PC-3 (cell line): ENCODE measurements around the gene ST3GAL2. TPM values are rescaled to one million over a fixed set of nuclear protein-coding genes. Genes with fewer than 3 reads are reported as not detected.
A peak's percentile ranks its signal among the peaks of the same experiment; 100 is the strongest.

Experiments
- ATAC-seq: fragments of 200-7000 bp; cut with Tn5 transposase; 2 replicates; pipeline ENCODE4 v1.9.1; 2020; ENCODE audit warnings: mild to moderate bottlenecking, moderate library complexity
- BruUV-seq: library from RNA; stranded (reverse); fragments of 400-500 nt; replicated peaks from 2 replicates; lab custom pipeline; 2021; lab: Mats Ljungman, UMichigan
- CTCF ChIA-PET: fragments of 300-600 bp; sonication (Branson Sonifier 250); formaldehyde crosslinking; loops from one replicate; lab custom pipeline; 2022; ENCODE audit warnings: antibody characterized with exemption; lab: Charles Lee
- POLR2A ChIA-PET: fragments of 300-600 bp; sonication (Branson Sonifier 250); formaldehyde crosslinking; loops from one replicate; lab custom pipeline; 2022; ENCODE audit warnings: antibody characterized with exemption; ENCODE audit not compliant: unreplicated experiment; lab: Charles Lee
- DNase-seq: peaks from one replicate; pipeline ENCODE4 v3.0.0-alpha.2; 2015
- H2AFZ ChIP-seq: fragments of 300-600 bp; sonication (generic); 2 replicates; pipeline ENCODE4 v1.6.0; 2016; ENCODE audit warnings: antibody characterized with exemption, low read length
- H3F3A ChIP-seq: fragments of 300-600 bp; sonication (generic); one replicate; pipeline ENCODE4 v1.6.0; 2017; ENCODE audit warnings: antibody characterized with exemption, low read length, control low read depth, mild to moderate bottlenecking; ENCODE audit not compliant: unreplicated experiment
- H3K27ac ChIP-seq: fragments of 300-600 bp; sonication (generic); 2 replicates; pipeline ENCODE4 v1.5.1; 2016; ENCODE audit warnings: mild to moderate bottlenecking, low read length
- H3K27me3 ChIP-seq: fragments of 300-600 bp; sonication (generic); 2 replicates; pipeline ENCODE4 v1.6.1; 2016; ENCODE audit warnings: low read length, mixed read lengths
- H3K36me3 ChIP-seq: fragments of 300-600 bp; sonication (generic); 2 replicates; pipeline ENCODE4 v1.6.1; 2016; ENCODE audit warnings: low read depth, mixed run types, low read length, mixed read lengths
- H3K4me1 ChIP-seq: fragments of 300-600 bp; sonication (generic); 2 replicates; pipeline ENCODE4 v1.5.1; 2016; ENCODE audit warnings: low read length; ENCODE audit not compliant: insufficient read depth
- H3K4me2 ChIP-seq: fragments of 300-600 bp; sonication (generic); 2 replicates; pipeline ENCODE4 v1.6.0; 2016; ENCODE audit warnings: low read length
- H3K4me3 ChIP-seq: fragments of 300-600 bp; sonication (generic); 2 replicates; pipeline ENCODE4 v1.5.1; 2016; ENCODE audit warnings: mild to moderate bottlenecking, low read length, mixed read lengths
- H3K79me2 ChIP-seq: fragments of 300-600 bp; sonication (generic); 2 replicates; pipeline ENCODE4 v1.6.1; 2017; ENCODE audit warnings: low read length, mixed read lengths
- H3K9ac ChIP-seq: fragments of 300-600 bp; sonication (generic); 2 replicates; pipeline ENCODE4 v1.6.0; 2016; ENCODE audit warnings: mild to moderate bottlenecking, low read length
- H3K9me2 ChIP-seq: fragments of 300-600 bp; sonication (generic); replicated peaks from 2 replicates; pipeline ENCODE4 v1.6.1; 2016; ENCODE audit warnings: mixed run types, low read length, mixed read lengths
- H3K9me3 ChIP-seq: fragments of 300-600 bp; sonication (generic); 2 replicates; pipeline ENCODE4 v1.6.1; 2016; ENCODE audit warnings: low read length, mixed read lengths
- H4K20me1 ChIP-seq: fragments of 300-600 bp; sonication (generic); 2 replicates; pipeline ENCODE4 v1.6.1; 2016; ENCODE audit warnings: low read length, mixed read lengths
- CTCF ChIP-seq: fragments of 300-600 bp; sonication (generic); conservative IDR thresholded peaks from 2 replicates; pipeline ENCODE4 v1.5.1; 2017; ENCODE audit warnings: antibody characterized with exemption, low read depth, mild to moderate bottlenecking, low read length
- EZH2 ChIP-seq: fragments of 300-600 bp; sonication (generic); IDR thresholded peaks from one replicate; pipeline ENCODE4 v1.6.1; 2017; ENCODE audit warnings: antibody characterized with exemption, mild to moderate bottlenecking, low read length; ENCODE audit not compliant: unreplicated experiment
- EZH2phosphoT487 ChIP-seq: fragments of 300-600 bp; sonication (generic); IDR thresholded peaks from 2 replicates; pipeline ENCODE4 v1.6.1; 2018; ENCODE audit warnings: mild to moderate bottlenecking, antibody characterized with exemption, low read length, borderline replicate concordance
- intact Hi-C: fragments of 100-400 bp; cut with micrococcal nuclease; formaldehyde crosslinking; loops from 2 replicates; pipeline ENCODE4 v1.9.0; 2023
- total RNA-seq: library from RNA; depleted of rRNA; stranded (reverse); fragments of >200 nt; gene quantifications from 2 replicates; pipeline ENCODE4 v1.2.3, GENCODE V29; 2014

Gene ST3GAL2
- total RNA-seq, 1 experiment from 2014 or later = 9.8 TPM

- ChIA-PET POLR2A (no interaction called here), CTCF (no interaction called here)
- Histone ChIP-seq H3K27ac (no peak overlapping the region), H2AFZ (no peak overlapping the region), H3K4me3 (no peak overlapping the region), H3F3A (no peaks in the 10 kb centered on the region), H3K79me2 (no peaks in the 10 kb centered on the region), H3K4me1 (no peaks in the 10 kb centered on the region), H3K9me2 (no peaks in the 10 kb centered on the region), H3K9ac (no peak overlapping the region), H3K4me2 (no peak overlapping the region), H3K36me3 (no peaks in the 10 kb centered on the region; the same call in 1 of the 2 replicates), H3K9me3 (no peaks in the 10 kb centered on the region), H4K20me1 (no peaks in the 10 kb centered on the region), H3K27me3 (no peaks in the 10 kb centered on the region)
- TF ChIP-seq EZH2 (no peak), EZH2phosphoT487 (no peak), CTCF (no peak)
- no peak for DNase-seq
- no TSS peak for BruUV-seq
- intact Hi-C loops = no loop called here
- no peak for ATAC-seq
These were observed 40.6 kb downstream of the ST3GAL2 start for GRCh38 chr16:70398177-70398743.

- no peaks in the 10 kb centered on the region for H3K27me3 ChIP-seq
- no peaks in the 10 kb centered on the region for H3F3A ChIP-seq
- intact Hi-C loops = no loop called here
- ATAC-seq (no peak), DNase-seq (no peak)
- POLR2A ChIA-PET = no interaction called here
- H3K4me1 ChIP-seq = peaks cover 8% of the 10 kb centered on the region
- no peak overlapping the region for H3K27ac ChIP-seq
- no peak for TF ChIP-seq EZH2
- no peak for TF ChIP-seq EZH2phosphoT487
- no peak for TF ChIP-seq CTCF
- H3K36me3 ChIP-seq = no peaks in the 10 kb centered on the region; the same call in 1 of the 2 replicates
- H3K4me2 ChIP-seq = no peak overlapping the region
- no peaks in the 10 kb centered on the region for H3K79me2 ChIP-seq
- H3K4me3 ChIP-seq = no peak overlapping the region
- H3K9me3 ChIP-seq = no peaks in the 10 kb centered on the region
- BruUV-seq = no TSS peak
- H3K9me2 ChIP-seq = no peaks in the 10 kb centered on the region
- CTCF ChIA-PET = interaction anchor here (0.9 kb wide), 1 partner anchor 22 kb away, joined by 3 read pairs; no protein-coding TSS in a partner anchor
- H4K20me1 ChIP-seq = no peaks in the 10 kb centered on the region
- H3K9ac ChIP-seq = no peak overlapping the region
- no peak overlapping the region for H2AFZ ChIP-seq
These were observed 42.5 kb downstream of the ST3GAL2 start for GRCh38 chr16:70396246-70396904.

- POLR2A ChIA-PET = no interaction called here
- CTCF ChIA-PET = interaction anchor here (0.9 kb wide), 1 partner anchor 23 kb away, joined by 3 read pairs; no protein-coding TSS in a partner anchor
These were observed 43.5 kb downstream of the ST3GAL2 start for GRCh38 chr16:70395345-70395901.

More at GRCh38 chr16:70395345-70395901, 43.5 kb downstream of the ST3GAL2 start:
- H3K9me3 ChIP-seq = no peaks in the 10 kb centered on the region
- no peaks in the 10 kb centered on the region for H3K9me2 ChIP-seq
- H3K79me2 ChIP-seq = no peaks in the 10 kb centered on the region
- H3K4me2 ChIP-seq = no peak overlapping the region
- H3F3A ChIP-seq = no peaks in the 10 kb centered on the region
- intact Hi-C loops = no loop called here
- no peak overlapping the region for H3K4me3 ChIP-seq
- H4K20me1 ChIP-seq = no peaks in the 10 kb centered on the region
- no peak overlapping the region for H2AFZ ChIP-seq
- peaks cover 8% of the 10 kb centered on the region for H3K4me1 ChIP-seq
- no peak overlapping the region for H3K27ac ChIP-seq
- ATAC-seq = peak; percentile 81
- no peaks in the 10 kb centered on the region for H3K27me3 ChIP-seq
- H3K9ac ChIP-seq = no peak overlapping the region
- DNase-seq = peak; percentile 40
- TF ChIP-seq EZH2phosphoT487 = no peak
- TF ChIP-seq CTCF = peak; percentile 76
- no peak for TF ChIP-seq EZH2
- no peaks in the 10 kb centered on the region; the same call in 1 of the 2 replicates for H3K36me3 ChIP-seq
- no TSS peak for BruUV-seq
